ENCODE results near the gene KLHL3. TPM values are rescaled to one million over a fixed set of nuclear protein-coding genes. Genes with fewer than 3 reads are reported as not detected.

KLHL3 gene
- total and polyA plus RNA-seq, 9 of the 15 experiments (the other 6 are each of a cell fraction or from before 2014, with no cell fraction given) = under 0.01 to 1.5 (median 0.22) TPM

- CTCF ChIA-PET (ENCODE audit: low intra/inter-chr PET ratio) = no interaction called here
- Histone ChIP-seq H3K4me2 (ENCODE audit: insufficient read depth, low read length) (no peak overlapping the region), H3K27ac (ENCODE audit: extremely low read depth, low read depth, low read length) (no peak overlapping the region), H3K79me2 (ENCODE audit: control insufficient read depth, insufficient read depth, low read length) (no peaks in the 10 kb centered on the region), H3K36me3 (ENCODE audit: control insufficient read depth, insufficient read depth, low read length) (no peaks in the 10 kb centered on the region), H4K20me1 (replicated peaks; ENCODE audit: control insufficient read depth, insufficient read depth, low read length) (no peaks in the 10 kb centered on the region), H3K4me1 (replicated peaks in 1 of 2; ENCODE audit: control insufficient read depth in 2 of 2, insufficient read depth in 2 of 2, low read length in 2 of 2) (no peaks in the 10 kb centered on the region; a peak in 1 of 5 replicates), H3K9me1 (ENCODE audit: control insufficient read depth, insufficient read depth, low read length) (no peaks in the 10 kb centered on the region), H3K9ac (ENCODE audit: insufficient read depth in 1 of 2, low read depth in 2 of 2, low read length in 2 of 2) (no peak overlapping the region), H2AFZ (ENCODE audit: low read depth, low read length) (no peak overlapping the region), H3K9me3 (replicated peaks; ENCODE audit: control insufficient read depth, insufficient read depth, low read depth, low read length) (no peaks in the 10 kb centered on the region), H3K4me3 (no peak overlapping the region), H3K27me3 (ENCODE audit: control insufficient read depth in 2 of 2, insufficient read depth in 2 of 2, low read length in 2 of 2) (peaks cover 5 to 15% of the 10 kb centered on the region in 2 experiments; a peak in 3 of 5 replicates)
- 8% methylated on average over 4 of the region's 4 CpGs for WGBS (ENCODE audit: insufficient coverage, low coverage, missing lambda C conversion rate)
- no TSS peak for BruUV-seq (replicated peaks)
- FAIRE-seq (no peak), ATAC-seq (no peak), DNase-seq (ENCODE audit: extremely low read depth in 1 of 4, low spot score in 3 of 4) (no peak)
- POLR2A ChIA-PET = interaction anchor here (3.6 kb wide), 1 partner anchor 12 kb away, joined by 18 read pairs; no protein-coding TSS in a partner anchor
- in situ Hi-C loops (cut with MboI) (no loop called here), intact Hi-C loops (cut with micrococcal nuclease) (no loop called here)
- TF ChIP-seq PPARD (CRISPR knock-in tag; IDR thresholded peaks at IDR 0.05) (no peak), TFE3 (CRISPR knock-in tag; IDR thresholded peaks at IDR 0.05) (peak; percentile 81)
Observed at GRCh38 chr5:137739737-137740136, 3.8 kb upstream of the KLHL3 start.

GRCh38 chr5:137738947-137739346 is 3.1 kb upstream of the KLHL3 start:
- ChIA-PET POLR2A (interaction anchor here (0.9 kb wide), 1 partner anchor 11 kb away, joined by 4 read pairs; no protein-coding TSS in a partner anchor), CTCF (ENCODE audit: low intra/inter-chr PET ratio) (no interaction called here)
- Histone ChIP-seq H3K79me2 (ENCODE audit: control insufficient read depth, insufficient read depth, low read length) (no peaks in the 10 kb centered on the region), H3K9me3 (replicated peaks; ENCODE audit: control insufficient read depth, insufficient read depth, low read depth, low read length) (no peaks in the 10 kb centered on the region), H4K20me1 (replicated peaks; ENCODE audit: control insufficient read depth, insufficient read depth, low read length) (no peaks in the 10 kb centered on the region), H3K9ac (ENCODE audit: insufficient read depth in 1 of 2, low read depth in 2 of 2, low read length in 2 of 2) (no peak overlapping the region), H3K4me2 (ENCODE audit: insufficient read depth, low read length) (no peak overlapping the region), H3K36me3 (ENCODE audit: control insufficient read depth, insufficient read depth, low read length) (no peaks in the 10 kb centered on the region), H3K4me1 (replicated peaks in 1 of 2; ENCODE audit: control insufficient read depth in 2 of 2, insufficient read depth in 2 of 2, low read length in 2 of 2) (no peaks in the 10 kb centered on the region; a peak in 1 of 5 replicates), H3K4me3 (no peak overlapping the region), H3K9me1 (ENCODE audit: control insufficient read depth, insufficient read depth, low read length) (no peaks in the 10 kb centered on the region), H3K27me3 (ENCODE audit: control insufficient read depth in 2 of 2, insufficient read depth in 2 of 2, low read length in 2 of 2) (peaks cover 9 to 22% of the 10 kb centered on the region in 2 experiments; a peak in 4 of 5 replicates), H2AFZ (ENCODE audit: low read depth, low read length) (no peak overlapping the region), H3K27ac (ENCODE audit: extremely low read depth, low read depth, low read length) (no peak overlapping the region)
- FAIRE-seq (no peak), ATAC-seq (no peak), DNase-seq (ENCODE audit: extremely low read depth in 1 of 4, low spot score in 3 of 4) (no peak)
- BruUV-seq (replicated peaks) = no TSS peak
- in situ Hi-C loops (cut with MboI) (no loop called here), intact Hi-C loops (cut with micrococcal nuclease) (no loop called here)
- 0% methylated on average over 3 of the region's 3 CpGs for WGBS (ENCODE audit: insufficient coverage, low coverage, missing lambda C conversion rate)
- TF ChIP-seq IFI16 (CRISPR knock-in tag; IDR thresholded peaks at IDR 0.05) = no peak
- no peak for TF ChIP-seq STAT5A (IDR thresholded peaks at IDR 0.05; ENCODE audit: borderline replicate concordance, low read length)
- TF ChIP-seq SMAD4 (CRISPR knock-in tag; conservative IDR thresholded peaks at IDR 0.05) = no peak
- TF ChIP-seq ZNF217 (CRISPR knock-in tag; IDR thresholded peaks at IDR 0.05) = no peak
- TF ChIP-seq ZNF644 (tag; IDR thresholded peaks at IDR 0.05; ENCODE audit: low read depth) = no peak
- no peak for TF ChIP-seq PCBP1 (IDR thresholded peaks at IDR 0.05; ENCODE audit: low read depth, low read length, poor library complexity, severe bottlenecking)
- TF ChIP-seq ETS2 (tag; IDR thresholded peaks at IDR 0.05; ENCODE audit: borderline replicate concordance, poor library complexity, severe bottlenecking) = no peak
- TF ChIP-seq ZNF140 (CRISPR knock-in tag; IDR thresholded peaks at IDR 0.05) = no peak
- TF ChIP-seq MYNN (IDR thresholded peaks at IDR 0.05) = no peak
- TF ChIP-seq MYNN (CRISPR knock-in tag; IDR thresholded peaks at IDR 0.05) = no peak
- TF ChIP-seq HOXB6 (CRISPR knock-in tag; IDR thresholded peaks at IDR 0.05; ENCODE audit: borderline replicate concordance) = no peak
- no peak for TF ChIP-seq SRSF9 (IDR thresholded peaks at IDR 0.05; ENCODE audit: borderline replicate concordance, low read depth, low read length)
- TF ChIP-seq SMARCA5 (IDR thresholded peaks at IDR 0.05) = no peak
- TF ChIP-seq SRF (CRISPR knock-in tag; IDR thresholded peaks at IDR 0.05) = no peak
